ENCODE measurements around the gene UNC13B. TPM values are rescaled to one million over a fixed set of nuclear protein-coding genes. Genes with fewer than 3 reads are reported as not detected.

Gene UNC13B
- total and polyA plus RNA-seq, 2 experiments from 2014 or later = 8.7 to 52.1 TPM

- TF ChIP-seq, protein P1, sequence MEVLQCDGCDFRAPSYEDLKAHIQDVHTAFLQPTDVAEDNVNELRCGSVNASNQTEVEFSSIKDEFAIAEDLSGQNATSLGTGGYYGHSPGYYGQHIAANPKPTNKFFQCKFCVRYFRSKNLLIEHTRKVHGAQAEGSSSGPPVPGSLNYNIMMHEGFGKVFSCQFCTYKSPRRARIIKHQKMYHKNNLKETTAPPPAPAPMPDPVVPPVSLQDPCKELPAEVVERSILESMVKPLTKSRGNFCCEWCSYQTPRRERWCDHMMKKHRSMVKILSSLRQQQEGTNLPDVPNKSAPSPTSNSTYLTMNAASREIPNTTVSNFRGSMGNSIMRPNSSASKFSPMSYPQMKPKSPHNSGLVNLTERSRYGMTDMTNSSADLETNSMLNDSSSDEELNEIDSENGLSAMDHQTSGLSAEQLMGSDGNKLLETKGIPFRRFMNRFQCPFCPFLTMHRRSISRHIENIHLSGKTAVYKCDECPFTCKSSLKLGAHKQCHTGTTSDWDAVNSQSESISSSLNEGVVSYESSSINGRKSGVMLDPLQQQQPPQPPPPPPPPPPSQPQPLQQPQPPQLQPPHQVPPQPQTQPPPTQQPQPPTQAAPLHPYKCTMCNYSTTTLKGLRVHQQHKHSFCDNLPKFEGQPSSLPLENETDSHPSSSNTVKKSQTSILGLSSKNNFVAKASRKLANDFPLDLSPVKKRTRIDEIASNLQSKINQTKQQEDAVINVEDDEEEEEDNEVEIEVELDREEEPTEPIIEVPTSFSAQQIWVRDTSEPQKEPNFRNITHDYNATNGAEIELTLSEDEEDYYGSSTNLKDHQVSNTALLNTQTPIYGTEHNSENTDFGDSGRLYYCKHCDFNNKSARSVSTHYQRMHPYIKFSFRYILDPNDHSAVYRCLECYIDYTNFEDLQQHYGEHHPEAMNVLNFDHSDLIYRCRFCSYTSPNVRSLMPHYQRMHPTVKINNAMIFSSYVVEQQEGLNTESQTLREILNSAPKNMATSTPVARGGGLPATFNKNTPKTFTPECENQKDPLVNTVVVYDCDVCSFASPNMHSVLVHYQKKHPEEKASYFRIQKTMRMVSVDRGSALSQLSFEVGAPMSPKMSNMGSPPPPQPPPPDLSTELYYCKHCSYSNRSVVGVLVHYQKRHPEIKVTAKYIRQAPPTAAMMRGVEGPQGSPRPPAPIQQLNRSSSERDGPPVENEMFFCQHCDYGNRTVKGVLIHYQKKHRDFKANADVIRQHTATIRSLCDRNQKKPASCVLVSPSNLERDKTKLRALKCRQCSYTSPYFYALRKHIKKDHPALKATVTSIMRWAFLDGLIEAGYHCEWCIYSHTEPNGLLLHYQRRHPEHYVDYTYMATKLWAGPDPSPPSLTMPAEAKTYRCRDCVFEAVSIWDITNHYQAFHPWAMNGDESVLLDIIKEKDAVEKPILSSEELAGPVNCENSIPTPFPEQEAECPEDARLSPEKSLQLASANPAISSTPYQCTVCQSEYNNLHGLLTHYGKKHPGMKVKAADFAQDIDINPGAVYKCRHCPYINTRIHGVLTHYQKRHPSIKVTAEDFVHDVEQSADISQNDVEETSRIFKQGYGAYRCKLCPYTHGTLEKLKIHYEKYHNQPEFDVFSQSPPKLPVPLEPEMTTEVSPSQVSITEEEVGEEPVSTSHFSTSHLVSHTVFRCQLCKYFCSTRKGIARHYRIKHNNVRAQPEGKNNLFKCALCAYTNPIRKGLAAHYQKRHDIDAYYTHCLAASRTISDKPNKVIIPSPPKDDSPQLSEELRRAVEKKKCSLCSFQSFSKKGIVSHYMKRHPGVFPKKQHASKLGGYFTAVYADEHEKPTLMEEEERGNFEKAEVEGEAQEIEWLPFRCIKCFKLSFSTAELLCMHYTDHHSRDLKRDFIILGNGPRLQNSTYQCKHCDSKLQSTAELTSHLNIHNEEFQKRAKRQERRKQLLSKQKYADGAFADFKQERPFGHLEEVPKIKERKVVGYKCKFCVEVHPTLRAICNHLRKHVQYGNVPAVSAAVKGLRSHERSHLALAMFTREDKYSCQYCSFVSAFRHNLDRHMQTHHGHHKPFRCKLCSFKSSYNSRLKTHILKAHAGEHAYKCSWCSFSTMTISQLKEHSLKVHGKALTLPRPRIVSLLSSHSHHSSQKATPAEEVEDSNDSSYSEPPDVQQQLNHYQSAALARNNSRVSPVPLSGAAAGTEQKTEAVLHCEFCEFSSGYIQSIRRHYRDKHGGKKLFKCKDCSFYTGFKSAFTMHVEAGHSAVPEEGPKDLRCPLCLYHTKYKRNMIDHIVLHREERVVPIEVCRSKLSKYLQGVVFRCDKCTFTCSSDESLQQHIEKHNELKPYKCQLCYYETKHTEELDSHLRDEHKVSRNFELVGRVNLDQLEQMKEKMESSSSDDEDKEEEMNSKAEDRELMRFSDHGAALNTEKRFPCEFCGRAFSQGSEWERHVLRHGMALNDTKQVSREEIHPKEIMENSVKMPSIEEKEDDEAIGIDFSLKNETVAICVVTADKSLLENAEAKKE (CRISPR knock-in tag; IDR thresholded peaks at IDR 0.05) = no peak
Observed at GRCh38 chr9:35350212-35350611, 188.4 kb downstream of the UNC13B start (continued).

- Histone ChIP-seq H3K4me1 (ENCODE audit: insufficient read depth) (no peaks in the 10 kb centered on the region), H3K4me2 (no peak overlapping the region), H3K27me3 (ENCODE audit: insufficient read depth) (no peaks in the 10 kb centered on the region), H3K79me2 (replicated peaks; ENCODE audit: insufficient read depth) (no peaks in the 10 kb centered on the region), H2AFZ (no peak overlapping the region), H3K4me3 (no peak overlapping the region), H4K20me1 (replicated peaks; ENCODE audit: insufficient read depth) (no peaks in the 10 kb centered on the region), H3K27ac (ENCODE audit: low read depth) (no peak overlapping the region), H3K9me2 (ENCODE audit: insufficient read depth) (no peaks in the 10 kb centered on the region), H3K36me3 (ENCODE audit: insufficient read depth) (no peaks in the 10 kb centered on the region), H3F3A (replicated peaks; ENCODE audit: low read depth) (no peaks in the 10 kb centered on the region)
- H3K27me3 Mint-ChIP-seq (ENCODE audit: insufficient read depth, low read depth, poor library complexity) = peaks cover 7% of the 10 kb centered on the region
- no peaks in the 10 kb centered on the region for H3K9me3 Mint-ChIP-seq
- no peak for DNase-seq (ENCODE audit: low spot score)
- no peaks in the 10 kb centered on the region for H3K4me1 Mint-ChIP-seq
- ATAC-seq = no peak
- no peaks in the 10 kb centered on the region for H3K36me3 Mint-ChIP-seq (ENCODE audit: low read depth)
- no peak overlapping the region for H3K27ac Mint-ChIP-seq
- no peak overlapping the region for H3K4me3 Mint-ChIP-seq
- no peak for TF ChIP-seq CREB1 (CRISPR knock-in tag; IDR thresholded peaks at IDR 0.05; ENCODE audit: low read depth)
- no peak for TF ChIP-seq ZNF114 (CRISPR knock-in tag; IDR thresholded peaks at IDR 0.05)
- no peak for TF ChIP-seq ZNF331 (CRISPR knock-in tag; IDR thresholded peaks at IDR 0.05; ENCODE audit: low read depth)
- TF ChIP-seq, protein P2, sequence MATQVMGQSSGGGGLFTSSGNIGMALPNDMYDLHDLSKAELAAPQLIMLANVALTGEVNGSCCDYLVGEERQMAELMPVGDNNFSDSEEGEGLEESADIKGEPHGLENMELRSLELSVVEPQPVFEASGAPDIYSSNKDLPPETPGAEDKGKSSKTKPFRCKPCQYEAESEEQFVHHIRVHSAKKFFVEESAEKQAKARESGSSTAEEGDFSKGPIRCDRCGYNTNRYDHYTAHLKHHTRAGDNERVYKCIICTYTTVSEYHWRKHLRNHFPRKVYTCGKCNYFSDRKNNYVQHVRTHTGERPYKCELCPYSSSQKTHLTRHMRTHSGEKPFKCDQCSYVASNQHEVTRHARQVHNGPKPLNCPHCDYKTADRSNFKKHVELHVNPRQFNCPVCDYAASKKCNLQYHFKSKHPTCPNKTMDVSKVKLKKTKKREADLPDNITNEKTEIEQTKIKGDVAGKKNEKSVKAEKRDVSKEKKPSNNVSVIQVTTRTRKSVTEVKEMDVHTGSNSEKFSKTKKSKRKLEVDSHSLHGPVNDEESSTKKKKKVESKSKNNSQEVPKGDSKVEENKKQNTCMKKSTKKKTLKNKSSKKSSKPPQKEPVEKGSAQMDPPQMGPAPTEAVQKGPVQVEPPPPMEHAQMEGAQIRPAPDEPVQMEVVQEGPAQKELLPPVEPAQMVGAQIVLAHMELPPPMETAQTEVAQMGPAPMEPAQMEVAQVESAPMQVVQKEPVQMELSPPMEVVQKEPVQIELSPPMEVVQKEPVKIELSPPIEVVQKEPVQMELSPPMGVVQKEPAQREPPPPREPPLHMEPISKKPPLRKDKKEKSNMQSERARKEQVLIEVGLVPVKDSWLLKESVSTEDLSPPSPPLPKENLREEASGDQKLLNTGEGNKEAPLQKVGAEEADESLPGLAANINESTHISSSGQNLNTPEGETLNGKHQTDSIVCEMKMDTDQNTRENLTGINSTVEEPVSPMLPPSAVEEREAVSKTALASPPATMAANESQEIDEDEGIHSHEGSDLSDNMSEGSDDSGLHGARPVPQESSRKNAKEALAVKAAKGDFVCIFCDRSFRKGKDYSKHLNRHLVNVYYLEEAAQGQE (IDR thresholded peaks at IDR 0.05; ENCODE audit: unreplicated experiment) = no peak
- TF ChIP-seq, protein P3, sequence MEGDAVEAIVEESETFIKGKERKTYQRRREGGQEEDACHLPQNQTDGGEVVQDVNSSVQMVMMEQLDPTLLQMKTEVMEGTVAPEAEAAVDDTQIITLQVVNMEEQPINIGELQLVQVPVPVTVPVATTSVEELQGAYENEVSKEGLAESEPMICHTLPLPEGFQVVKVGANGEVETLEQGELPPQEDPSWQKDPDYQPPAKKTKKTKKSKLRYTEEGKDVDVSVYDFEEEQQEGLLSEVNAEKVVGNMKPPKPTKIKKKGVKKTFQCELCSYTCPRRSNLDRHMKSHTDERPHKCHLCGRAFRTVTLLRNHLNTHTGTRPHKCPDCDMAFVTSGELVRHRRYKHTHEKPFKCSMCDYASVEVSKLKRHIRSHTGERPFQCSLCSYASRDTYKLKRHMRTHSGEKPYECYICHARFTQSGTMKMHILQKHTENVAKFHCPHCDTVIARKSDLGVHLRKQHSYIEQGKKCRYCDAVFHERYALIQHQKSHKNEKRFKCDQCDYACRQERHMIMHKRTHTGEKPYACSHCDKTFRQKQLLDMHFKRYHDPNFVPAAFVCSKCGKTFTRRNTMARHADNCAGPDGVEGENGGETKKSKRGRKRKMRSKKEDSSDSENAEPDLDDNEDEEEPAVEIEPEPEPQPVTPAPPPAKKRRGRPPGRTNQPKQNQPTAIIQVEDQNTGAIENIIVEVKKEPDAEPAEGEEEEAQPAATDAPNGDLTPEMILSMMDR (conservative IDR thresholded peaks at IDR 0.05; ENCODE audit: low read depth in 2 of 2) = no peak
- no peak for TF ChIP-seq POLR2AphosphoS5 (IDR thresholded peaks at IDR 0.05; ENCODE audit: low read depth)
- no peak for TF ChIP-seq EZH2 (IDR thresholded peaks at IDR 0.05; ENCODE audit: low read depth, unreplicated experiment)
Observed at GRCh38 chr9:35350827-35351549, 189.2 kb downstream of the UNC13B start.
